ENCODE data around the gene NCAM2. TPM values are rescaled to one million over a fixed set of nuclear protein-coding genes. Genes with fewer than 3 reads are reported as not detected.

The NCAM2 gene
- total RNA-seq, 1 experiment from 2014 or later: not detected

GRCh38 chr21:21188513-21189195 lies 190.4 kb downstream of the NCAM2 start:
- no peak for DNase-seq (ENCODE audit: low read depth, low spot score)
- H3K36me3 ChIP-seq (ENCODE audit: control insufficient read depth in 1 of 2, insufficient read depth in 2 of 2, low read length in 2 of 2): no peaks in the 10 kb centered on the region
- no peak overlapping the region for H3K27ac ChIP-seq (ENCODE audit: low read depth, low read length)
- no peak for TF ChIP-seq REST (IDR thresholded peaks at IDR 0.05; ENCODE audit: low read depth)
- TF ChIP-seq ZFX (IDR thresholded peaks at IDR 0.05): no peak
- TF ChIP-seq FOSL1 (IDR thresholded peaks at IDR 0.05; ENCODE audit: low read depth): no peak
- no peak for TF ChIP-seq SP1 (IDR thresholded peaks at IDR 0.05; ENCODE audit: low read depth)
- no peak for TF ChIP-seq SIN3A (IDR thresholded peaks at IDR 0.05; ENCODE audit: low read depth)
- TF ChIP-seq, protein P1, sequence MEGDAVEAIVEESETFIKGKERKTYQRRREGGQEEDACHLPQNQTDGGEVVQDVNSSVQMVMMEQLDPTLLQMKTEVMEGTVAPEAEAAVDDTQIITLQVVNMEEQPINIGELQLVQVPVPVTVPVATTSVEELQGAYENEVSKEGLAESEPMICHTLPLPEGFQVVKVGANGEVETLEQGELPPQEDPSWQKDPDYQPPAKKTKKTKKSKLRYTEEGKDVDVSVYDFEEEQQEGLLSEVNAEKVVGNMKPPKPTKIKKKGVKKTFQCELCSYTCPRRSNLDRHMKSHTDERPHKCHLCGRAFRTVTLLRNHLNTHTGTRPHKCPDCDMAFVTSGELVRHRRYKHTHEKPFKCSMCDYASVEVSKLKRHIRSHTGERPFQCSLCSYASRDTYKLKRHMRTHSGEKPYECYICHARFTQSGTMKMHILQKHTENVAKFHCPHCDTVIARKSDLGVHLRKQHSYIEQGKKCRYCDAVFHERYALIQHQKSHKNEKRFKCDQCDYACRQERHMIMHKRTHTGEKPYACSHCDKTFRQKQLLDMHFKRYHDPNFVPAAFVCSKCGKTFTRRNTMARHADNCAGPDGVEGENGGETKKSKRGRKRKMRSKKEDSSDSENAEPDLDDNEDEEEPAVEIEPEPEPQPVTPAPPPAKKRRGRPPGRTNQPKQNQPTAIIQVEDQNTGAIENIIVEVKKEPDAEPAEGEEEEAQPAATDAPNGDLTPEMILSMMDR (IDR thresholded peaks at IDR 0.05 in 2 of 3, conservative IDR thresholded peaks at IDR 0.05 in 1 of 3; ENCODE audit: borderline replicate concordance in 1 of 3, insufficient read depth in 1 of 3, low read depth in 2 of 3, low read length in 2 of 3): no peak
- no peak for TF ChIP-seq TCF7L2 (IDR thresholded peaks at IDR 0.05; ENCODE audit: borderline replicate concordance, extremely low read depth, insufficient read depth, insufficient read length)
- TF ChIP-seq POLR2A (IDR thresholded peaks at IDR 0.05; ENCODE audit: borderline replicate concordance, extremely low read depth, insufficient read depth, insufficient read length): no peak
- TF ChIP-seq YY1 (IDR thresholded peaks at IDR 0.05; ENCODE audit: extremely low read depth, insufficient replicate concordance, low read depth, low read length): no peak
- no peak for TF ChIP-seq POLR2AphosphoS5 (IDR thresholded peaks at IDR 0.05; ENCODE audit: low read depth, low read length)
- no peak for TF ChIP-seq SRF (IDR thresholded peaks at IDR 0.05; ENCODE audit: low read depth)
- no peak for TF ChIP-seq EZH2phosphoT487 (IDR thresholded peaks at IDR 0.05; ENCODE audit: borderline replicate concordance)
- no peaks in the 10 kb centered on the region for H4K20me1 ChIP-seq (ENCODE audit: insufficient read depth)
- no peaks in the 10 kb centered on the region for H3K79me2 ChIP-seq (ENCODE audit: insufficient read depth, low read length)
- no peak overlapping the region for H3K4me2 ChIP-seq (ENCODE audit: low read length)
- CTCF ChIA-PET: no interaction called here
- RAD21 ChIA-PET (ENCODE audit: low non-redundant PET in 1 of 2, low total read pairs in 2 of 2, uncharacterized antibody in 2 of 2, unreplicated experiment in 2 of 2): no interaction called here
- no peaks in the 10 kb centered on the region for H3K27me3 ChIP-seq (ENCODE audit: insufficient read depth, low read length)
- no peaks in the 10 kb centered on the region for H3K9me2 ChIP-seq (ENCODE audit: insufficient read depth)
- no peak overlapping the region for H3K4me3 ChIP-seq (replicated peaks in 1 of 2; ENCODE audit: low read depth in 1 of 2, low read length in 2 of 2)
- intact Hi-C loops (cut with micrococcal nuclease): no loop called here
- peaks cover 9 to 11% of the 10 kb centered on the region in 2 experiments; a peak in 2 of 4 replicates for H3K9me3 ChIP-seq (ENCODE audit: control insufficient read depth in 1 of 2, insufficient read depth in 1 of 2, low read depth in 1 of 2, low read length in 2 of 2)
- no peaks in the 10 kb centered on the region for H3K4me1 ChIP-seq (ENCODE audit: control insufficient read depth in 1 of 2, insufficient read depth in 2 of 2, low read length in 2 of 2)
- no peak overlapping the region for H2AFZ ChIP-seq (ENCODE audit: low read depth, low read length, poor library complexity, severe bottlenecking)
- POLR2A ChIA-PET: no interaction called here
- ATAC-seq: no peak
- no peak overlapping the region for H3K9ac ChIP-seq (ENCODE audit: low read length)
- no TSS peak for BruUV-seq (replicated peaks)

Measured in HCT116 (cell line).